ENCODE results near the gene MTCL1. TPM values are rescaled to one million over a fixed set of nuclear protein-coding genes. Genes with fewer than 3 reads are reported as not detected.

MTCL1 gene
- total RNA-seq, 1 experiment from 2014 or later = 297 TPM

DNA sequence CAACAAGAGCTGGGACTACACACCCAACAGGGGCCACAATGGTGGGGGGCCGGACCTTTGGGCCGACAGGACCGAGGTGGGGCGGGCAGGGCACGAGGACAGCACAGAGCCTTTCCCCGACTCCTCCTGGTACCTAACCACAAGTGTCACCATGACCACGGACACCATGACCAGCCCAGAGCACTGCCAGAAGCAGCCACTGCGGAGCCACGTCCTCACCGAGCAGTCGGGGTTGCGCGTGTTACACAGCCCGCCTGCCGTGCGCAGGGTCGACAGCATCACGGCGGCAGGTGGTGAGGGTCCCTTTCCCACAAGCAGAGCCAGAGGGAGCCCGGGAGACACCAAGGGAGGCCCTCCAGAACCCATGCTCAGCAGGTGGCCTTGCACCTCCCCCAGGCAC, 119.5 kb downstream of the MTCL1 start:
- CTCF ChIA-PET = no interaction called here
- intact Hi-C loops (cut with micrococcal nuclease; ENCODE audit: unreplicated experiment) = no loop called here
- no peak for DNase-seq
- TF ChIP-seq CTCF (IDR thresholded peaks at IDR 0.05; ENCODE audit: unreplicated experiment) = no peak
- Mint-ChIP-seq H3K36me3 (ENCODE audit: insufficient read depth, unreplicated experiment) (peaks cover 76% of the 10 kb centered on the region), H3K27me3 (ENCODE audit: unreplicated experiment) (no peaks in the 10 kb centered on the region), H3K4me3 (ENCODE audit: low read depth, unreplicated experiment) (no peak overlapping the region), H3K9me3 (ENCODE audit: low read depth, unreplicated experiment) (no peaks in the 10 kb centered on the region), H3K4me1 (ENCODE audit: low read depth, unreplicated experiment) (peaks cover 11% of the 10 kb centered on the region), H3K27ac (ENCODE audit: unreplicated experiment) (no peak overlapping the region)
- BruUV-seq (replicated peaks) = no TSS peak

DNA sequence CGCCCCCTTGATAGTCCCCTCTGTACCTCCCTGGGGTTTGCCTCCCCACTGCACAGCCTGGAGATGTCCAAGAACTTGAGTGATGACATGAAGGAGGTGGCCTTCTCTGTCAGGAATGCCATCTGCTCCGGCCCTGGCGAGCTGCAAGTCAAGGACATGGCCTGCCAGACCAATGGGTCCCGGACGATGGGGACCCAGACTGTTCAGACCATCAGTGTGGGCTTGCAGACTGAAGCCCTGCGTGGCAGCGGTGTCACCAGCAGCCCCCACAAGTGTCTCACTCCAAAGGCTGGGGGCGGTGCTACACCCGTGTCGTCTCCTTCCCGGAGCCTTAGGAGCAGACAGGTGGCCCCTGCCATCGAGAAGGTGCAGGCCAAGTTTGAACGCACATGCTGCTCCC, 119.9 kb downstream of the MTCL1 start:
- H3K27ac Mint-ChIP-seq (ENCODE audit: unreplicated experiment) = no peak overlapping the region
- BruUV-seq (replicated peaks) = no TSS peak
- H3K4me3 Mint-ChIP-seq (ENCODE audit: low read depth, unreplicated experiment) = no peak overlapping the region
- TF ChIP-seq CTCF (IDR thresholded peaks at IDR 0.05; ENCODE audit: unreplicated experiment) = no peak
- intact Hi-C loops (cut with micrococcal nuclease; ENCODE audit: unreplicated experiment) = no loop called here
- H3K27me3 Mint-ChIP-seq (ENCODE audit: unreplicated experiment) = no peaks in the 10 kb centered on the region
- no peaks in the 10 kb centered on the region for H3K9me3 Mint-ChIP-seq (ENCODE audit: low read depth, unreplicated experiment)
- DNase-seq = no peak
- CTCF ChIA-PET = no interaction called here
- H3K36me3 Mint-ChIP-seq (ENCODE audit: insufficient read depth, unreplicated experiment) = peaks cover 76% of the 10 kb centered on the region
- H3K4me1 Mint-ChIP-seq (ENCODE audit: low read depth, unreplicated experiment) = peaks cover 16% of the 10 kb centered on the region

GRCh38 chr18:8825729-8826375, 120.5 kb downstream of the MTCL1 start:
- no peak for TF ChIP-seq CTCF (IDR thresholded peaks at IDR 0.05; ENCODE audit: unreplicated experiment)
- Mint-ChIP-seq H3K9me3 (ENCODE audit: low read depth, unreplicated experiment) (no peaks in the 10 kb centered on the region), H3K36me3 (ENCODE audit: insufficient read depth, unreplicated experiment) (peaks cover 76% of the 10 kb centered on the region), H3K27me3 (ENCODE audit: unreplicated experiment) (no peaks in the 10 kb centered on the region), H3K4me3 (ENCODE audit: low read depth, unreplicated experiment) (no peak overlapping the region), H3K27ac (ENCODE audit: unreplicated experiment) (no peak overlapping the region), H3K4me1 (ENCODE audit: low read depth, unreplicated experiment) (peaks cover 18% of the 10 kb centered on the region)
- no peak for DNase-seq
- BruUV-seq (replicated peaks) = no TSS peak
- intact Hi-C loops (cut with micrococcal nuclease; ENCODE audit: unreplicated experiment) = no loop called here
- CTCF ChIA-PET = no interaction called here

- CTCF ChIA-PET = no interaction called here
- Mint-ChIP-seq H3K36me3 (ENCODE audit: insufficient read depth, unreplicated experiment) (peaks cover 76% of the 10 kb centered on the region), H3K27ac (ENCODE audit: unreplicated experiment) (no peak overlapping the region)
Observed at GRCh38 chr18:8826514-8826913, 121.2 kb downstream of the MTCL1 start.

More at GRCh38 chr18:8826514-8826913, 121.2 kb downstream of the MTCL1 start:
- no peak for DNase-seq
- no TSS peak for BruUV-seq (replicated peaks)
- H3K27me3 Mint-ChIP-seq (ENCODE audit: unreplicated experiment) = no peaks in the 10 kb centered on the region
- no peak overlapping the region for H3K4me3 Mint-ChIP-seq (ENCODE audit: low read depth, unreplicated experiment)
- no peaks in the 10 kb centered on the region for H3K9me3 Mint-ChIP-seq (ENCODE audit: low read depth, unreplicated experiment)
- no peak for TF ChIP-seq CTCF (IDR thresholded peaks at IDR 0.05; ENCODE audit: unreplicated experiment)
- peaks cover 14% of the 10 kb centered on the region for H3K4me1 Mint-ChIP-seq (ENCODE audit: low read depth, unreplicated experiment)
- intact Hi-C loops (cut with micrococcal nuclease; ENCODE audit: unreplicated experiment) = no loop called here

Data from Calu3 (cell line).